Inflammatory macrophage (primary cell): ENCODE data around the gene ART1.
"Not testable (repeated sequence)": the region's sequence is repeated elsewhere in the genome, so short reads cannot be mapped to it uniquely, and the experiment has no call there.

ENCODE experiments used
- DNase-seq, 2 donors: peaks; one replicate each; pipeline ENCODE4 v3.0.0-alpha.2; 2020 to 2022

Gene ART1

DNA sequence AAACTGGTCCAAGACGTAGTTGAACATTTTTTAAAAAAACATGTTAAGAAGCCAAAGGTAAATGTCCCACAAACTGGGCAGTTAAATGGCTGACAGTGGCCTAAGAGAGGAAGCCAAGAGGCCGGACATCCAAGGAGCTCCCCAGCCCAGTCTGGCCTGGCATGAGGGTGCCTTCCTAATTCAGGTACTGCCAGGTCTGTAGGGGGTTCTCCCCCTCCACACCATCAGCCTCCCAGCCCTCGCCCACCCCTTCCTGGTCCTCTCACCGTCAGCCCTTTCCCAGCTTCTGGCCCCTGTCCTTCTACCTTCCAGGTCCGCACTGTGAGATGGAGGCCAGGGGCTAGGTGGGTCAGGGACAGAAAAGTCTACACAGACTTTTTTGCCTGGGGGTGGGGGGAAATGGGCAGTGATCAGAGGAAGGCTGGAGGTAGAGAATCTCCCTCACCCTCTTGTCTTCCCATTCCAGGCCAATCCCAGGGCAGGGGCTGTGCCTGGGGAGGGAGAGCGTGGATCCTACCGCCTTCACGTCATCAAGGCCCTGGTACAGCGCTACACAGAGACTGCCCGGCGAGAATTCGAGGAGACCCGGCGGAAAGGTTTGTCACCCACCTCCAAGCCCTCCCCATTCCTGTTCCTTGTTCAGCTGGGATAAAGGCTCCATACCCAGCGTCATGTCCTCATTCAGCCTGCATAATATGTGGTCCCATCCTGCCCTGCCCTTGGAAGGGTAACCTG, 9.1 kb upstream of the ART1 start:
- DNase-seq = no peak

DNA sequence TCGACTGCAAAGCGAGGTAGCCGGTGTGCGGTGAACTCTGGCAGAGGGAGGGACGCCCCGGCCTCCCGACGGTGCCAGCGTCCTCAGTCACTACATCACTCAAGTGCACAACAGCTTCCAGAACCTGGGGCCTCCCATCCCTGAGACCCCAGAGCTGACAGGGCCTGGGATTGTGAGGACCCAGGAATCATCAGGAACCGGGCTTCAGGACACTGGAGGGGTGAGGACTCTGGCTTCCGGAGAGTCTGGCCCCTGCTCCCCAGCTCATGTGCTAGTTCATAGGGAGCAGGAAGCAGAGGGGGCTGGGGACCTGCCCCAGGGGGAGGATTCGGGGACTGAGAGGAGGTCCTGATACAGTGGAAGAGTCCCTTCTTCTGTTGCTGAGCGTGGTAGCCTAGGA, 7.7 kb upstream of the ART1 start:
- DNase-seq = no peak

DNA sequence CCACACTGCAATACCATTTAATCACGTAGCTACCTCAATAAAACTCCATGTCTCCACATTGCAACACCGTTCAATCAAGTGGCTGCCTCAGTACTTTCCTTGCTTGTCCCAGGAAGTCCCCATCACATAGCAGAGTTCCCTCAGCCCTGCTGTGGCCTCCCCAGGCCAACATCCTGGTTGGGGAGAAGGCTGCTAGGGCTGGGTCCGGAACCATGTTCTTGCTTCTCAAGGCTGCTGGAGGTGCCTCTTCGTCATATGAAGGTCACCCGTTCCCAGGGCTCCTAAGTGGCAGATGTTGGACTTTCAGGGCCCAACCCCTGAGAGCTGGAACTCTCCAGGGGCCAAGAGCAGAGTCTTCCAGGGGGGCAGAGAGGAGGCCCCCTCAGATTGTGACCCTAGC, 6.4 kb upstream of the ART1 start:
- no peak for DNase-seq

DNA sequence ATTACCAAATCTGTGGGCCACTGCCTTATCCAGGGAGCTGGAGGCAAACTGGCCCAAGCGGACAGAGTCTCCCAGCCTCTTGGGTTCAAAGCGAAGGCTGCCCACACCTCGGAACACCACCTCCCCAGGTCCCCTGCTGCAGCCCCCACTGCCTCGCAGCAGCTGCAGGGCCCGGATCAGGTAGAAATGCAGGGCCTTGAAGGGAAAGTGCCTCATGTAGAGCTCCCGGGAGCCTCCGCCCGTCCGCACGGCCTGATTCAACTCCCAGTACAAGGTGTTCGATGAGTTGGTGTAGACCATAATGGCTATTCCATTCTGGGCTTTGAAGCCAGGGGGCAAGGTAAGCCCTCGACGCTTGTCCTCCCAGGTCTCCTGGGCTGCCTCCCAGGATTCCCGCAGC, 5.1 kb upstream of the ART1 start:
- no peak for DNase-seq

DNA sequence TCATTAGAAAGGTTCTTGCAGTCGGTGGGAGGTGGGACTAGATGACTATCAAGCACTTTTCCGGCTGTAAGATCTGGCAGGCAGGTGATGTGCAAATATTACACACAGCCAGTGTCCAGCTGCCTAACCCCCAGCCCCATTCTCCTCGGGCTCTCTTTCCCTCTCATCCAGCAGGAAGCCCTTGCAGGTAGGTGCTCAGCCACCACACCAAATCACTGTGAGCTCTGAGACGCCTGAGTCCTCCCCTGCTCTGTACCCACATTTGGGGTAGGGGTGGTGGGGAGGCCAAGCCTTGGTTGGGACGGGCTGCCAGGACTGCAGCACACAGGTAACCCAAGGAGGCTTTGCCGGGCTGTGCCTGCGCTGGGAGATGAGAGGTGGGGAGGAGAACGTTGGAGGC, 3.7 kb upstream of the ART1 start:
- DNase-seq = no peak

DNA sequence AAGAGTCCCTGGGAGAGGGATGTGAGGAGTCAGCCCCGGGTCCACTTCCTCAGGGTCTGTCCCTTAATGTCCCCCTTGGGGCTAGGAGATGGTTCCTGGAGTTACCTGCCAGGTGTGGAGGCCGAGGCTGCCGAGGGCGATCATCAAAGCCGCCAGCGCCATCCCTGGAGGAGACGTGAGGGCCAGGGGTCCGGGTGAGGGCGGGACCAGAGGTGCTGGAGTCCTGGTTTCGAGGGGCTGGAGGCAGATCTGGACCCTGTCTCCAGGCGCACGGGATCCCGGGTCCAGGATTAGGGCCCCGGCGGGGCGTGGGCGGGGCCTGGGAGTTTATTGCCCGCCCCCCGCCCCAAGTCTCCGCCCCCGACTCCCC, 3.2 kb upstream of the ART1 start, which contains the start of gene ART5:
Gene ART5 (minus strand): TSS at position 292 of the 370 bp plus-strand sequence. CDS start 130 bp downstream, at position 162.
- no peak for DNase-seq

DNA sequence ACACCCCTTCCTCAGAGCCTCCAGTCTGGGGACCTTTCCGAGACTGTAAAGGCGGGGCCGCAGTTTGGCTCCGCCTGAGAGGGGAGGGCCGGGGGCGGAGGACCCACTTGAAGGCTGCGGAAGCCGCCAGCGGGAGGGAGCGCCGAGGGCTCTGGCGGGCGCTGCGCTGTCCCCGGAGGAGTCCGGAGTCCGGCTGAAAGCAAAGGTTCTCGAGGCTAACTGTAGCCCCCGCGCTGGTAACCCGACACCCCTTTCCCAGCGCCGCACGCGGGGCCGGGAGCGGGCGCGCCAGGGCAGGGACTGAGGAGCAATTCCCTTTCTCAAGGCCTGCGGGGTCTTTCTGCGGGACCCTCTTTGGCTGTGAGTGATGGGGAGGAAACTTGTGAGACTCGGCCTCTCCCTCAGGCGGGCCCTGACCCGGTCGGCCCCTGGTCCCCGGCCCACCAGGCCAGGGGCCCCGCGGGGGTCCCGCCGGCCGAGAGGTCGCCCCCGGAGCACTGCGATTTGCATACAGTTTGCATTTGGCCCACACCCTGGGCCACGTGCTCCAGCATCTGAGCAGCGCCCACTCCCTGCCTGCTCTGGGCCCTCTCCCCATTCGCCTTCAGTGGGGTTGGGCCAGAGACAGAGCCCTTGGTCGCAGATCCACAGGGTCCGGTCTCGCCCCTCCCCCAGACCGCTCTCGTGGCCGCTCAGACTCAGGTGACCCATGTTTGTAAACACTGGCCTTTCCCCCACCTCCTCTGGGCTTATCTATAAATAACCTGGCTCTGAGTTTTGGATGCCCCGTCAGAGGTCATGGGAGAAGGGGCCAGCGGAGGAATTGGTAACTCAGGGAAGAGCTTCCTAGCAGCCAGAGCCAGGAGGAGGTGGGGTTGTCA, 2.6 kb upstream of the ART1 start:
- peak; percentile 39 to 50 for DNase-seq

DNA sequence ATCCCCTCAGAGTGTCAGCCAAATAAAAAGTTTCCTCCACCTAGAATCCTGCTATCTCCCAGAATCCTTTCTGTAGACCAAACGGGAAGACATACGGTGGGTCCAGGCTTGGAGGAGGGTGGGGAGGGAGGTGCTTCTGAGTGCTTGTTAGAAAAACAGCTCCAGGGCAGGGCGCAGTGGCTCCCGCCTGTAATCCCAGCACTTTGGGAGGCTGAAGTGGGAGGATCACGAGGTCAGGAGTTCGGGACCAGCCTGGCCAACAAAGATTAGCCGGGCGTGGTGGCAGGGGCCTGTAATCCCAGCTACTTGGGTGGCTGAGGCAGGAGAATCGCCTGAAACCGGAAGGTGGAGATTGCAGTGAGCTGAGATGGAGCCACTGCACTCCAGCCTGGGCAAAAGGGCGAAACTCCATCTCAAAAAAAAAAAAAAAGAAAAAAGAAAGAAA, 1.8 kb upstream of the ART1 start:
- DNase-seq = not testable (repeated sequence)

DNA sequence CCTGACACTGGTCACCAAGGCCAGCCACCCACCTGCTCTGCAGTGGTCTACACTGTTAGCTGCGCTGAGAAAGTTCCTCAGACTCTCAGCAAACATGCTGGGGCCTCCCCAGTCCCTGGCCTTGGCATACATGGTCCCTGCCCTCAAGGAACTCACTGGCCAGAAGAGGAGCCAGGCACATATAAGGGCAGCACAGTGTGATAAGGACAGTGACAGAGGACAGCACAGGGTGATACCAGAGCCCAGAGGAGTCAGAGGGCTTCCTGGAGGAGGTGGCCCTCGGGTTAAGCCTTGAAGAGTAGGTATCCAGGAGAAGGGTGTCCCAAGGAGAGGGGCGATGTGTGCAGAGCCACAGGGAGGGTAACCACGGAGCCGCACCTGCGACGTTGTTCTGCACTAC, 624 bp downstream of the ART1 start:
- DNase-seq = no peak

DNA sequence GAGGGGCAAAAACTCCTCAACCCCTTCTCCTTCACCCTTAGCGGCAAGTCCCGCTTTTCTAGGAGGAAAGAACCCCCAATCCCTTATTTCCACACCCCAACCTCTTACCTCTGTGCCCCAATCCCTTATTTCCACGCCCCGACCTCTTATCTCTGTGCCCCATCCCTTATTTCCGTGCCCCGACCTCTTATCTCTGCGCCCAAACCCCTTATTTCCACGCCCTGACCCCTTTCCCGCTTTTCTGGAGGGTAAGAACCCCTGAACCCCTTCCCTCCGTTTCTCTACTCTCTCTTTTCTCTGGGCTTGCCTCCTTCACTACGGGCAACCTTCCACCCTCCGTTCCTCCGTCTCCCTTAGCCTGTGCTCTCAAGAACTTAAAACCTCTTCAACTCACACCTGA, 3.9 kb downstream of the ART1 start:
- not testable (repeated sequence) for DNase-seq

DNA sequence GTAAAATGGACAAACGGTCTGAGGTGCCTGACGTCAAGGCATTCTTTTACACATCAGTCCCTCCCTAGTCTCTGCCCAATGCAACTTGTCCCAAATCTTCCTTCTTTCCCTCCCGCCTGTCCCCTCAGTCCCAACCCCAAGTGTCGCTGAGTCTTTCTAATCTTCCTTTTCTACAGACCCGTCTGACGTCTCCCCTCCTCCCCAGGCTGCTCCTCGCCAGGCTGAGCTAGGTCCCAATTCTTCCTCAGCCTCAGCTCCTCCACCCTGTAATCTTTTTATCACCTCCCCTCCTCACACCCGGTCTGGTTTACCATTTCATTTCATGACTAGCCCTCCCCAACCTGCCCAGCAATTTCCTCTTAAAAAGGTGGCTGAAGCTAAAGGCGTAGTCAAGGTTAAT, 4.4 kb downstream of the ART1 start:
- DNase-seq = not testable (repeated sequence)

DNA sequence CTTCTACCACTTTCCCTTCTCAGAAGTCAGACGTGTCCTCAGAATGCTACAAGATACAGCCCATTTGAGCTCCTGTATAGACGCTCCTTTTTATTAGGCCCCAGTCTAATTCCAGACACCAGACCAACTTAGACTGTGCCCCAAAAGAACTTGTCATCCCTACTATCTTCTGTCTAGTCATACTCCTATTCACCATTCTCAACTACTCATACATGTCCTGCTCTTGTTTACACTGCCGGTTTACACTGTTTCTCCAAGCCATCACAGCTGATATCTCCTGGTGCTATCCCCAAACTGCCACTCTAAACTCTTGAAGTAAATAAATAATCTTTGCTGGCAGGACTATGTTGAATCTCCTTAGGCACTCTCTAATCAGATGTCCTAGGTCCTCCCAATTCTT, 7.6 kb downstream of the ART1 start:
- not testable (repeated sequence) for DNase-seq

DNA sequence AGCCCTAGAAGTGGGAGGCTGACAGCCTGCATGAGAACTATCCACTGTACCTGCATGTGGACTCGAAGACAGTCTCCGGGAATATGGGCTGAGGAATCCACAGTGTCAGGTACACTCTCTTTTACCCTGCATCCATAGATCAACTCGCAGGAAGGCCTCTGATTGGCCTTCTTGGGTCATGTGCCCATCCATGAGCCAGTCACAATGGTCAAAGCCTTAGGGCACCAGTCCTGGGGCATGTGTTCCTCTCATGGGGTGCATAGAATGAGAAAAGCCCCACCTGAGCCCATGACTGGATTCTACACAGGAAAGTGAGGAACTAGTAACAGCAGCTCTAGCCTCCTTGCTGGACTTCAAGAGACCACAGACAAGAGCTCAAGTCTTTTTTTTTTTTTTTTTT, 10.6 kb downstream of the ART1 start:
- no peak for DNase-seq

DNA sequence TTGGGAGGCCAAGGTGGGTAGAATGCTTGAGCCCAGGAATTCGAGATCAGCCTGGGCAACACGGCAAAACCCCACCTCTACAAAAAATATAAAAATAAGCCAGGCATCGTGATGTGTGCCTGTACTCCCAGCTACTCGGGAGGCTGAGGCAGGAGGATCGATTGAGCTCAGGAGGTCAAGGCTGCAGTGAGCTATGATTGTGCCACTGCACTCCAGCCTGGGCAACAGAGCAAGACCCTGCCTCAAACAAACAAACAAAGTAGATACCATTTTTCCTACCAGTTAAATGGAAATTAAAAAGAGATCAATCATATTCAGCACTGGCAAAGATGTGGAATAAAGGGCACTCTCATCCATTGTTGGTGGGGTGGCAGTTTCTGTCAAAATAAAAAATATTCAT, 12.4 kb downstream of the ART1 start:
- not testable (repeated sequence) for DNase-seq

DNA sequence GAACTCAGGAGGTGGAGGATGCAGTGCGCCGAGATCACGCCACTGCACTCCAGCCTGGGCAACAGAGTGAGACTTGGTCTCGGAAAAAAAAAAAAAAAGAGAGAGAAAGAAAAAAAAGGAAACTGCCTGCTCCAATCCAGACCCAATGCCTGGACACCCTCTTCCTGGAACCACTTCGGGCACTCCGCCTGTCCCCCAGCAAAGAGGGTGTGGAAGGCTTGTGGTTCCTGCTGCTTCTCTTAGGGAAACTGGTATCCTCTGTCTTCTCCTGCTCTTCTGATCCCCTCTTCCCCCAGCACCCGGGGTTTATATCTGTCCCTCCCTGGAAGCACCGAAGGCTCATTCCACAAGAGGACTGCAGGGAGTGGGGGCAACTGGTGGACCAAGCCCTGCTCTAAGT, 13.3 kb downstream of the ART1 start:
- no peak for DNase-seq

DNA sequence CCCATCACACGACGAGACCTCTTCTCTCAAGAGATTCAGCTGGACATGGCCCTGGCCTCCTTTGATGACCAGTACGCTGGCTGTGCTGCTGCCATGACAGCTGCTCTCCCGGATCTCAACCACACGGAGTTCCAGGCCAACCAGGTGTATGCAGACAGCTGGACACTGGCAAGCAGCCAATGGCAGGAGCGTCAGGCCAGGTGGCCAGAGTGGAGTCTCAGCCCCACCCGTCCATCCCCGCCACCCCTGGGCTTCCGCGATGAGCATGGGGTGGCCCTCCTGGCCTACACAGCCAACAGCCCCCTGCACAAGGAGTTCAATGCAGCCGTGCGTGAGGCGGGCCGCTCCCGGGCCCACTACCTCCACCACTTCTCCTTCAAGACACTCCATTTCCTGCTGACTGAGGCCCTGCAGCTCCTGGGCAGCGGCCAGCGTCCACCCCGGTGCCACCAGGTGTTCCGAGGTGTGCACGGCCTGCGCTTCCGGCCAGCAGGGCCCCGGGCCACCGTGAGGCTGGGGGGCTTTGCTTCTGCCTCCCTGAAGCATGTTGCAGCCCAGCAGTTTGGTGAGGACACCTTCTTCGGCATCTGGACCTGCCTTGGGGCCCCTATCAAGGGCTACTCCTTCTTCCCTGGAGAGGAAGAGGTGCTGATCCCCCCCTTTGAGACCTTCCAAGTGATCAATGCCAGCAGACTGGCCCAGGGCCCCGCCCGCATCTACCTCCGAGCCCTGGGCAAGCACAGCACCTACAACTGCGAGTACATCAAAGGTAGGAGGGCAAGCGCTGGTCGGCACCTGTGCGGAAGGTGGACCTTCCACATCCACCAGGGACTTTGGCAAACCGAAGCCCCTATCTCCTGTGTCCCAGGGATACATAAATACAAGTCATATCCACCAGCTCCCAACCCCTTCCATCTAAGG, 14.9 kb downstream of the ART1 start:
- DNase-seq = no peak

DNA sequence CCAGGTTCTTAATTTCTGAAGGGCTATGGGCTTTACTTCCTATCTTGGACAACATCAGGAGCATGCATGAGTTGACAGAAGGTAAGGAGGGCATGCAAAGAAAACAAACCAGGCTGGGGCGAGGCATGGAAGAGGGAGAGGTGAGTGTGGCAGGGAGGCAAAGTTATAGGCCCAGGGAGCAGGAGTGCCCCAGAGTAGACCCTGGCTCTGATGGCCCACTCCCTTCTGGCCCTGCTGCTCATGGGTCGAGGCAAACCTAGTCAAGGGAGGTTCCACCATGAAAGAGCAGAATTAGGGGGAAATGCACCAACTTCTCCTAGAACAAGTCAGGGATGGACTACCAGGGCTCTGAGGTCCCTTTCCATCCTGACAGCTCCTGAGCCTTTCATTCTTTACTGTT, 16.0 kb downstream of the ART1 start:
- DNase-seq = no peak

DNA sequence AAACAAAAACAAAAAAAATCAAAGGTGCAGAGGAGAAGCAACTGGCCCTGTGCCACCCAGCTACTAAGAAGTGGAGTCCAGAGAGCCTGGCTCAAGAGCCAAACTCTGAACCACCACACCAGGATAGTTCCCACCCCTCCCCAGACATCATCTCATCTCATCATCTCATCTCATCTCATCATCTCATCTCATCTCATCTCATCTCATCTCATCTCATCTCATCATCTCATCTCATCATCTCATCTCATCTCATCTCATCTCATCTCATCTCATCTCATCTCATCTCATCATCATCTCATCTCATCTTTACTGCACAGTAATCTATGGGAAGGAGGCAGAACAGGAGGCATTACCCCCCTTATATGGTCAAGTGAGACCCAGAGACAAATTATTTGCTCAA, 17.9 kb downstream of the ART1 start:
- DNase-seq = no peak

DNA sequence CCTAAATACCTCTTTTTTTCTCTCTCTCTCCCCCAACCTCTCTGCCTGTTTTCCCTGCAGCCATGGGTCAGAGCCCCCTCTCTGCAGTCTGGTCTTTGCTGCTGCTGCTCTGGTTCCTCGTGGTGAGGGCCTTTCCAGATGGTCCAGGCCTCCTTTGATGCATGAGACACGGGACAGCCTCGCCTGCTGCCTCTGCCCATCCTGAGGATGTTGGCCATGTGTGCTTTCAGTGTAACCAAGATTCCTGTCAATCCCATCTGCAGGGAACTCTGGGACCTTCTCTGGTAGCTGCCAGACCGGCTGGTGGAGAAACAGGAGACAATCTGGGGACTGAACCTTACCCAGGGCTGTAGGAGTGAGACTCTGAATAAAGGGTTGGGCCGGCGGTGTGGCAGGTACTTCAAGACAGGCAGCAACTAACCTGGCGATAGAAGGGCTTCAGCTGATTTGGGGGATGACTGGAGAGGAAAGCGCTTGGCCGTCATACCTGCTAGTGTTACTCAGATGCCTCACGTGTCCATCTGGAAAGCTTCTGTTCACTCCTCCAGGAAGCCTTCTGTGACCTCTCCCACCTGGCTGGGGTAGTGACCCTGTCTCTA, 19.2 kb downstream of the ART1 start:
- DNase-seq = no peak

DNA sequence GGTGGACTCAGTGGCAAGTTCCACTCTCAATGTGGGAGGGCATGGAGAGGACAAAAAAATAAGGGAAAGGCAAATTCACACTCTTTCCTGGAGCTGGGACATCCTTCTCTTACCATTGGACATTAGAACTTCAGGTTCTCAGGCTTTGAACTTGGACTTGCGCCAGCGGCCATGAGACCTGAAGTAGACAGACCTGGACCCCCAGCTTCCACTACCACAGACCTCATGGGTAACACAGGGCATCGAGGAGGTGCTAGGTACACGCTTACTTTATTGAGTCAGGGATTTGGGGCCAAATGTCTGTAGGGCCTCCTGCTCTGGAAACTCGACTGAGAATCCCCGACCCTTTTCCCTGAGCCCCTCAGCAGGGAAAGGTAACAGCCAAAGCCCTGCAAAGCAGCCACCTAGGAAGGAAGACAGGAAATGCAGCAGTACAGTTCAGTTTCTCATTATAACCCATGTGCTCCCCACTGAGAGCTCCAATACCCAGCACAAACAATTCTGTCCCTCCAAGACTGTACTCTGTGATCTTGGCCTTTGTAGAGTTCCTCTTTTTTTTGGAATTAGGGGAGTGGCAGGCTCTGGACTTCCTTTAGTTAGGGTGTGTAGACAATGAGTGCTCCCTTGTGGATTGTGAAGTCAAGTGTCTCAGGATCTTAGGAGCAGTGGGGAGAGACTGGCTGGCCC, 20.6 kb downstream of the ART1 start:
- DNase-seq = peak; percentile 39 to 46

DNA sequence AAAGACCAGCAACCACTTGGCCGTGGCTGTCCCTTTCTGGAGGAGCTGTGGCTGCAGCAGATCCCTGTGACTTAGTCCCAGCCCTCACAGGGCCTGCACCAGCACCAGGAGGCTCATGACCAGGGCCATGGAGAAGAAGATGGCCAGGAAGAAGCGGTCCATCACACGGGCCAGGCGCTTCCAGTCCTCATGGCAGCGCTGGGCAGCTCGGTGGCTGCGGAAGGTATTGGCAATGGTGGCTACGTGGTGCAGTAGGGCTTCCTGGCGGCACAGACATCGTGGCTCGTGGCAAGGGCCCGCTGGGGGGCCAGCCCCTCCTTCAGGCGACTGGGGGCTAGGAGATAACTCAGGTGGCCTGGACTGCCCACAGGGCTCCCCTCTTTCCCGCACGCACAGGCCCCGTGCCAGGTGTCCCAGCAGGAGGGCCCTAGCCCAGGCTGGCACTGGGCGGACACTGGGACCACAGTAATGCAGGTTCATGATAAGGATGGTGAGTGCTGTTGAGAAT, 21.1 kb downstream of the ART1 start:
- DNase-seq = no peak
